HepG2 (cell line): ENCODE measurements around the gene RAB5B. TPM values are rescaled to one million over a fixed set of nuclear protein-coding genes. Genes with fewer than 3 reads are reported as not detected.

Experiments used
- ARNT ChIP-seq: fragments of 450-650 bp; IDR thresholded peaks from 2 replicates; pipeline ENCODE4 v1.6.1; 2017
- ATRX ChIP-seq: sonication (generic); formaldehyde crosslinking; IDR thresholded peaks from 2 replicates; pipeline ENCODE4 v1.4.0; 2020; ENCODE audit warnings: missing genetic modification reagents, borderline replicate concordance
- CEBPG ChIP-seq: IDR thresholded peaks from 2 replicates; pipeline ENCODE4 v1.6.1; 2016
- ELF4 ChIP-seq: sonication (generic); formaldehyde crosslinking; IDR thresholded peaks from 2 replicates; pipeline ENCODE4 v1.5.0; 2020; ENCODE audit warnings: missing genetic modification reagents, mild to moderate bottlenecking, moderate library complexity, borderline replicate concordance
- FOXJ3 ChIP-seq: sonication (generic); formaldehyde crosslinking; IDR thresholded peaks from 2 replicates; pipeline ENCODE4 v1.4.0; 2020; ENCODE audit warnings: missing genetic modification reagents, mild to moderate bottlenecking, borderline replicate concordance
- KLF11 ChIP-seq: IDR thresholded peaks from 2 replicates; pipeline ENCODE4 v1.6.1; 2016; ENCODE audit warnings: missing compliant biosample characterization
- PHF20 ChIP-seq: sonication (generic); formaldehyde crosslinking; IDR thresholded peaks from 2 replicates; pipeline ENCODE4 v1.5.0; 2020; ENCODE audit warnings: mild to moderate bottlenecking, missing genetic modification reagents
- PRDM10 ChIP-seq: sonication (generic); formaldehyde crosslinking; IDR thresholded peaks from 2 replicates; pipeline ENCODE4 v1.4.0; 2020; ENCODE audit warnings: low read depth, missing genetic modification reagents
- SRF ChIP-seq: IDR thresholded peaks from 2 replicates; pipeline ENCODE4 v1.6.1; 2011; ENCODE audit warnings: mild to moderate bottlenecking, low read depth, low read length, moderate library complexity
- ZBTB44 ChIP-seq: sonication (generic); formaldehyde crosslinking; IDR thresholded peaks from 2 replicates; pipeline ENCODE4 v1.4.0; 2020; ENCODE audit warnings: missing genetic modification reagents
- ZC3H13 ChIP-seq: sonication (generic); formaldehyde crosslinking; IDR thresholded peaks from 2 replicates; pipeline ENCODE4 v1.8.1; 2023; ENCODE audit warnings: mild to moderate bottlenecking, missing genetic modification reagents, moderate library complexity
- ZNF543 ChIP-seq: sonication (generic); formaldehyde crosslinking; IDR thresholded peaks from 2 replicates; pipeline ENCODE4 v1.4.0; 2020; ENCODE audit warnings: mild to moderate bottlenecking, missing genetic modification reagents
- ZNF570 ChIP-seq: sonication (generic); formaldehyde crosslinking; IDR thresholded peaks from 2 replicates; pipeline ENCODE4 v1.4.0; 2020; ENCODE audit warnings: mild to moderate bottlenecking, missing genetic modification reagents, borderline replicate concordance
- ZNF782 ChIP-seq: sonication (generic); formaldehyde crosslinking; IDR thresholded peaks from 2 replicates; pipeline ENCODE4 v1.4.0; 2020; ENCODE audit warnings: missing genetic modification reagents, mild to moderate bottlenecking, borderline replicate concordance
- ZNF850 ChIP-seq: sonication (generic); formaldehyde crosslinking; conservative IDR thresholded peaks from 2 replicates; pipeline ENCODE4 v1.9.0; 2021; ENCODE audit warnings: mild to moderate bottlenecking, missing genetic modification reagents
- polyA plus RNA-seq, 8 experiments: library from polyadenylated mRNA; depleted of rRNA in 3 of 8; stranded (reverse) in 7 of 8; unstranded in 1 of 8; fragments of >200 nt; fragmentation: Illumina TruSeq in 4 of 8; extraction: Trizol in 4 of 8; gene quantifications; 2 replicates each; pipeline versions ENCODE4 v1.2.1 to v1.2.3, GENCODE V29; 2011 to 2016; ENCODE audit warnings: low read depth in 4 of 8, missing spikeins in 1 of 8, mixed read lengths in 1 of 8; ENCODE audit not compliant: insufficient read depth in 1 of 8
- total RNA-seq, 5 experiments: library from RNA; depleted of rRNA; stranded (reverse); fragments of >200 nt; fragmentation: Illumina TruSeq; extraction: Trizol; gene quantifications; 2 replicates each; pipeline ENCODE4 v1.2.3, GENCODE V29; 2016; ENCODE audit warnings: low read depth in 1 of 5
- TF ChIP-seq, protein P1 (sequence below): sonication (generic); formaldehyde crosslinking; IDR thresholded peaks from 2 replicates; pipeline ENCODE4 v1.5.0; 2020; ENCODE audit warnings: missing genetic modification reagents
- TF ChIP-seq, protein P2 (sequence below): sonication (generic); formaldehyde crosslinking; IDR thresholded peaks from 2 replicates; pipeline ENCODE4 v1.5.1; 2020; ENCODE audit warnings: missing genetic modification reagents, mild to moderate bottlenecking, borderline replicate concordance
- TF ChIP-seq, protein P3 (sequence below): sonication (generic); formaldehyde crosslinking; IDR thresholded peaks from 2 replicates; pipeline ENCODE4 v1.4.0; 2020; ENCODE audit warnings: missing genetic modification reagents

Gene RAB5B
- total and polyA plus RNA-seq, 2 of the 13 experiments (the other 11 are each of a cell fraction or from before 2014, with no cell fraction given): 26.0 to 68.3 TPM

GRCh38 chr12:55926738-55927587 is 46.9 kb upstream of the RAB5B start (continued):
- TF ChIP-seq ELF4 (CRISPR knock-in tag) (no peak; the same call in 1 of the 2 replicates), ZC3H13 (no peak), ARNT (no peak), ZBTB44 (no peak), ATRX (CRISPR knock-in tag) (no peak), PHF20 (CRISPR knock-in tag) (peak; percentile 66), FOXJ3 (CRISPR knock-in tag) (no peak), ZNF543 (CRISPR knock-in tag) (no peak), ZNF850 (CRISPR knock-in tag) (0 out of 2 replicates have a peak, but pooled peaks have one; percentile 76), SRF (no peak), KLF11 (0 out of 2 replicates have a peak, but pooled peaks have one; percentile 29), ZNF782 (CRISPR knock-in tag) (no peak), ZNF570 (CRISPR knock-in tag) (no peak), PRDM10 (CRISPR knock-in tag) (no peak), CEBPG (no peak; the same call in 1 of the 2 replicates)
- TF ChIP-seq, protein P1, sequence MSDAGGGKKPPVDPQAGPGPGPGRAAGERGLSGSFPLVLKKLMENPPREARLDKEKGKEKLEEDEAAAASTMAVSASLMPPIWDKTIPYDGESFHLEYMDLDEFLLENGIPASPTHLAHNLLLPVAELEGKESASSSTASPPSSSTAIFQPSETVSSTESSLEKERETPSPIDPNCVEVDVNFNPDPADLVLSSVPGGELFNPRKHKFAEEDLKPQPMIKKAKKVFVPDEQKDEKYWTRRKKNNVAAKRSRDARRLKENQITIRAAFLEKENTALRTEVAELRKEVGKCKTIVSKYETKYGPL: 0 out of 2 replicates have a peak, but pooled peaks have one; percentile 57
- TF ChIP-seq, protein P2, sequence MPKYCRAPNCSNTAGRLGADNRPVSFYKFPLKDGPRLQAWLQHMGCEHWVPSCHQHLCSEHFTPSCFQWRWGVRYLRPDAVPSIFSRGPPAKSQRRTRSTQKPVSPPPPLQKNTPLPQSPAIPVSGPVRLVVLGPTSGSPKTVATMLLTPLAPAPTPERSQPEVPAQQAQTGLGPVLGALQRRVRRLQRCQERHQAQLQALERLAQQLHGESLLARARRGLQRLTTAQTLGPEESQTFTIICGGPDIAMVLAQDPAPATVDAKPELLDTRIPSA (CRISPR knock-in tag): no peak
- TF ChIP-seq, protein P3, sequence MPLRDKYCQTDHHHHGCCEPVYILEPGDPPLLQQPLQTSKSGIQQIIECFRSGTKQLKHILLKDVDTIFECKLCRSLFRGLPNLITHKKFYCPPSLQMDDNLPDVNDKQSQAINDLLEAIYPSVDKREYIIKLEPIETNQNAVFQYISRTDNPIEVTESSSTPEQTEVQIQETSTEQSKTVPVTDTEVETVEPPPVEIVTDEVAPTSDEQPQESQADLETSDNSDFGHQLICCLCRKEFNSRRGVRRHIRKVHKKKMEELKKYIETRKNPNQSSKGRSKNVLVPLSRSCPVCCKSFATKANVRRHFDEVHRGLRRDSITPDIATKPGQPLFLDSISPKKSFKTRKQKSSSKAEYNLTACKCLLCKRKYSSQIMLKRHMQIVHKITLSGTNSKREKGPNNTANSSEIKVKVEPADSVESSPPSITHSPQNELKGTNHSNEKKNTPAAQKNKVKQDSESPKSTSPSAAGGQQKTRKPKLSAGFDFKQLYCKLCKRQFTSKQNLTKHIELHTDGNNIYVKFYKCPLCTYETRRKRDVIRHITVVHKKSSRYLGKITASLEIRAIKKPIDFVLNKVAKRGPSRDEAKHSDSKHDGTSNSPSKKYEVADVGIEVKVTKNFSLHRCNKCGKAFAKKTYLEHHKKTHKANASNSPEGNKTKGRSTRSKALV: no peak
